GM13977 (cell line): ENCODE data around the gene POT1.

Source experiments
- DNase-seq: peaks from one replicate; pipeline ENCODE4 v3.0.0; 2012; ENCODE audit warnings: low spot score
- CTCF ChIP-seq: IDR thresholded peaks from 2 replicates; pipeline ENCODE4 v1.5.1; 2012; ENCODE audit warnings: mild to moderate bottlenecking, control low read depth; ENCODE audit not compliant: insufficient read depth; ENCODE audit errors: extremely low read depth, missing control alignments
- in situ Hi-C: fragments of 300-500 bp; cut with MboI; formaldehyde crosslinking; loops from one replicate; pipeline ENCODE4 v1.12.0; 2022; ENCODE audit warnings: low sequenced_read_pairs, low pct_unique_long_range_greater_than_20kb, mixed read lengths, inconsistent platforms; ENCODE audit not compliant: unreplicated experiment

Gene POT1

GRCh38 chr7:124874644-124875163 lies 54.9 kb downstream of the POT1 start:
- TF ChIP-seq CTCF = no peak
- in situ Hi-C loops = no loop called here
- no peak for DNase-seq

- no peak for DNase-seq
Measured at GRCh38 chr7:124857672-124858235, 71.9 kb downstream of the POT1 start.

GRCh38 chr7:124856299-124856888 lies 73.2 kb downstream of the POT1 start:
- DNase-seq = peak; percentile 16
- in situ Hi-C loops = no loop called here
- peak; percentile 61 for TF ChIP-seq CTCF

More at GRCh38 chr7:124857672-124858235, 71.9 kb downstream of the POT1 start:
- in situ Hi-C loops = no loop called here
- no peak for TF ChIP-seq CTCF

- in situ Hi-C loops = no loop called here
- DNase-seq = no peak
Measured at GRCh38 chr7:124843336-124843735, 86.3 kb downstream of the POT1 start.

GRCh38 chr7:124840435-124840834 lies 89.2 kb downstream of the POT1 start:
- TF ChIP-seq CTCF = peak; percentile 18
- in situ Hi-C loops = no loop called here
- no peak for DNase-seq

More at GRCh38 chr7:124843336-124843735, 86.3 kb downstream of the POT1 start:
- TF ChIP-seq CTCF = no peak

- no peak for DNase-seq
- in situ Hi-C loops = no loop called here
- TF ChIP-seq CTCF = no peak
Measured at GRCh38 chr7:124839687-124840086, 89.9 kb downstream of the POT1 start.

- in situ Hi-C loops = no loop called here
- no peak for DNase-seq
- TF ChIP-seq CTCF = no peak
Measured at GRCh38 chr7:124836173-124836572, 93.5 kb downstream of the POT1 start.
